ENCODE measurements around the gene NRBF2.
"Not testable (repeated sequence)": the region's sequence is repeated elsewhere in the genome, so short reads cannot be mapped to it uniquely, and the experiment has no call there.

NRBF2 gene

GRCh38 chr10:63133056-63133820 lies at the start of gene NRBF2:
NRBF2 (plus strand) TSS chr10:63133328; CDS start chr10:63133471, 143 bp downstream.
- DNase-seq: peak; percentile 81 to 87

GRCh38 chr10:63083406-63083805 lies 49.7 kb upstream of the NRBF2 start:
- DNase-seq: not testable (repeated sequence)

GRCh38 chr10:63083904-63084689 lies 49.0 kb upstream of the NRBF2 start:
- DNase-seq: no peak

- no peak for DNase-seq
These were observed 48.3 kb upstream of the NRBF2 start for GRCh38 chr10:63084690-63085382.

- no peak for DNase-seq
These were observed 39.9 kb upstream of the NRBF2 start for GRCh38 chr10:63093227-63093626.

- no peak for DNase-seq
These were observed 38.7 kb upstream of the NRBF2 start for GRCh38 chr10:63094405-63094804.

GRCh38 chr10:63094881-63095280 lies 38.2 kb upstream of the NRBF2 start:
- DNase-seq: no peak

GRCh38 chr10:63099734-63100133 lies 33.4 kb upstream of the NRBF2 start:
- DNase-seq: no peak

GRCh38 chr10:63101091-63101490 lies 32.0 kb upstream of the NRBF2 start:
- DNase-seq: not testable (repeated sequence)

- not testable (repeated sequence) for DNase-seq
These were observed 30.7 kb upstream of the NRBF2 start for GRCh38 chr10:63102279-63102883.

GRCh38 chr10:63103178-63103577 lies 29.9 kb upstream of the NRBF2 start:
- DNase-seq: not testable (repeated sequence)

- DNase-seq: no peak
These were observed 29.1 kb upstream of the NRBF2 start for GRCh38 chr10:63103971-63104409.

- no peak for DNase-seq
These were observed 27.7 kb upstream of the NRBF2 start for GRCh38 chr10:63105225-63106110.

- no peak for DNase-seq
These were observed 26.9 kb upstream of the NRBF2 start for GRCh38 chr10:63106111-63106755.

- no peak for DNase-seq
These were observed 25.1 kb upstream of the NRBF2 start for GRCh38 chr10:63107943-63108437.

- DNase-seq: no peak
These were observed 22.2 kb upstream of the NRBF2 start for GRCh38 chr10:63110940-63111339.

- DNase-seq: no peak
These were observed 18.9 kb upstream of the NRBF2 start for GRCh38 chr10:63114031-63114814.

GRCh38 chr10:63115732-63116383 lies 17.3 kb upstream of the NRBF2 start:
- DNase-seq: no peak

GRCh38 chr10:63116452-63117072 lies 16.6 kb upstream of the NRBF2 start:
- no peak for DNase-seq

All from NCI-H187 (cell line).